Thyroid gland (tissue), 4 donors: Measurements from ENCODE around the gene SART1.

Experiments used
- POLR2A ChIP-seq, 2 donors: fragments of 450-650 bp; IDR thresholded peaks; one replicate each; pipeline ENCODE4 v1.6.1; 2017; ENCODE audit warnings: antibody characterized with exemption in 2 of 2, mild to moderate bottlenecking in 2 of 2, moderate library complexity in 1 of 2
- TF ChIP-seq, protein P1 (sequence below), 6 experiments: fragments of 200-600 bp in 3 of 6; fragments of 450-650 bp in 3 of 6; sonication (generic) in 3 of 6; IDR thresholded peaks; one replicate each; pipeline ENCODE4 v1.5.1; 2016 to 2019; ENCODE audit warnings: antibody characterized with exemption in 6 of 6, mild to moderate bottlenecking in 2 of 6, inconsistent platforms in 1 of 6, moderate library complexity in 1 of 6

DNA sequence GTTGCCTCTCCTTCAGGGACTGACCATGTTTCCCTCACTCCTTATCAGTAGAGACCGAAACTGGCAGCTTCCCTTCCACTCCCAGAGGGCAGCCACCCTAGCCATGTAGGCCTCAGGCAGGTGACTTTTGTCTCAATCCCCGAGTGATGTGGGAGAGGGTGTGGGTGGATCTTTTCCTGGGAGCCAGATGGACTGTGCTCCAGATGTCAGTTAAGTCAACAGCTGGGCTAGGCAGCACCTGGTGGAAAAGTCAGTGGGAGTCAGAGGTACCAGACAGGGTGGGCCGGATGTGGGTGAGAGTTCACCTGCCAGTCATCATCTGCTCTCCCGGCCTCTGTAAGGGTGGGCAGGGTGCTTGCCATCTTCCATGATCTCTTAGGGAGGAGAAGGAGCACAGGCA lies 42.7 kb downstream of the SART1 start:
- TF ChIP-seq, protein P1, sequence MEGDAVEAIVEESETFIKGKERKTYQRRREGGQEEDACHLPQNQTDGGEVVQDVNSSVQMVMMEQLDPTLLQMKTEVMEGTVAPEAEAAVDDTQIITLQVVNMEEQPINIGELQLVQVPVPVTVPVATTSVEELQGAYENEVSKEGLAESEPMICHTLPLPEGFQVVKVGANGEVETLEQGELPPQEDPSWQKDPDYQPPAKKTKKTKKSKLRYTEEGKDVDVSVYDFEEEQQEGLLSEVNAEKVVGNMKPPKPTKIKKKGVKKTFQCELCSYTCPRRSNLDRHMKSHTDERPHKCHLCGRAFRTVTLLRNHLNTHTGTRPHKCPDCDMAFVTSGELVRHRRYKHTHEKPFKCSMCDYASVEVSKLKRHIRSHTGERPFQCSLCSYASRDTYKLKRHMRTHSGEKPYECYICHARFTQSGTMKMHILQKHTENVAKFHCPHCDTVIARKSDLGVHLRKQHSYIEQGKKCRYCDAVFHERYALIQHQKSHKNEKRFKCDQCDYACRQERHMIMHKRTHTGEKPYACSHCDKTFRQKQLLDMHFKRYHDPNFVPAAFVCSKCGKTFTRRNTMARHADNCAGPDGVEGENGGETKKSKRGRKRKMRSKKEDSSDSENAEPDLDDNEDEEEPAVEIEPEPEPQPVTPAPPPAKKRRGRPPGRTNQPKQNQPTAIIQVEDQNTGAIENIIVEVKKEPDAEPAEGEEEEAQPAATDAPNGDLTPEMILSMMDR (IDR thresholded peaks at IDR 0.05) = no peak
- no peak for TF ChIP-seq POLR2A (IDR thresholded peaks at IDR 0.05)
